ENCODE measurements around the gene HK1. TPM values are rescaled to one million over a fixed set of nuclear protein-coding genes. Genes with fewer than 3 reads are reported as not detected.
A peak's percentile ranks its signal among the peaks of the same experiment; 100 is the strongest.

HK1 gene
- total and polyA plus RNA-seq, 2 donors (not counting 1 experiment from before 2014, with no cell fraction given), result 24.7 to 40.8 TPM

DNA sequence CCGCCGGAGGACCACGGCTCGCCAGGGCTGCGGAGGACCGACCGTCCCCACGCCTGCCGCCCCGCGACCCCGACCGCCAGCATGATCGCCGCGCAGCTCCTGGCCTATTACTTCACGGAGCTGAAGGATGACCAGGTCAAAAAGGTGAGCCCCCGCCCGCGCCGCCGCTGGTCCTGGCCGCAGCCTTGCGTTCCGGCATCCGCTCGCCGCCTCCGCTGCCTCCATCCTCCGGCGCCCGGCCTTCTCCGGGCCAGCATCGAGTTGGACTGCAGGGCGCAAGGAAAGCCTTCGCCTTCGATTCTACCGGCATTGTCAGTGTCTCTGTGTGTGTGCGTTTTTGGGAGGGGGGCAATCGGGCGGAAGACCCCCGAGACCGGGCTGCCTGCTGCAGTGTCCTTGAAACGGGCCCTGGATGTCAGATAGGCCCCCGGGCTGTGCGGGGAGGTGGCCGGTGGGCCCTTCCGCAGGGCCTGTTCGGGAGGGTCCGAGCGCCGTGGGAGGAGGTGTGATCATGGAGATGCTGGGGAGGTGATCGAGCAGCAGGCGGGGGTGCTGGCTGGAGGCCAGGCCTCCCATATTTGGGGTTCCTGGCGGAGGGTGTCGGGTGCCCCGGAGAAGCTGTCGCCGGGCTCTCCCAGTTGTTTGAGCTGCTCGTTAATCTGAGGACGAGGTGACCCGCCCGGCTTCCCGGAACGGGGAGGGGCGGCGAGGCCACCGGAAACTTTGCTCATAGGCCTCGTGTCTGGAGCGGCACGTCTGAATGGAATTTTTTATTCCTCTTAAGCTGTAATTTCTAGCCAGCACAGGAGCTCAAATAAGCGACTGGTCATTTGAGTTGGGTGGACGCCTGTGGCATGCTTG is 40.8 kb downstream of the HK1 start:
- H3K9me3 Mint-ChIP-seq (ENCODE audit: insufficient read depth), result no peaks in the 10 kb centered on the region
- intact Hi-C loops (cut with micrococcal nuclease), result loop anchor here (1.0 to 5.0 kb wide), 8 partner anchors 9 to 362 kb away; partner anchors contain the start of genes DDX21 and VPS26A
- Histone ChIP-seq H3K9ac (ENCODE audit: low read length) (peak overlapping the region; percentile 77), H2AFZ (ENCODE audit: insufficient read depth, low read depth, low read length, poor library complexity, severe bottlenecking) (peak overlapping the region; percentile 85), H3K36me3 (replicated peaks in 1 of 2; ENCODE audit: control extremely low read depth in 1 of 2, control insufficient read depth in 1 of 2, extremely low read depth in 1 of 2, insufficient read depth in 2 of 2, low read length in 1 of 2) (peaks cover 0 to 4% of the 10 kb centered on the region in 2 experiments), H3K4me3 (ENCODE audit: control extremely low read depth in 1 of 5, extremely low read depth in 1 of 5, insufficient read depth in 1 of 5, low read depth in 2 of 5, low read length in 4 of 5) (peak overlapping the region; percentile 39 to 98 (median 94)), H3K4me2 (replicated peaks; ENCODE audit: low read depth, low read length, poor library complexity, severe bottlenecking) (peak overlapping the region; percentile 76), H3K4me1 (ENCODE audit: control insufficient read depth in 2 of 2, insufficient read depth in 2 of 2, low read length in 2 of 2) (peaks cover 22 to 31% of the 10 kb centered on the region in 2 donors), H3K27me3 (replicated peaks in 1 of 4; ENCODE audit: control extremely low read depth in 1 of 4, control insufficient read depth in 3 of 4, insufficient read depth in 4 of 4, low read length in 3 of 4) (no peaks in the 10 kb centered on the region), H3K9me3 (ENCODE audit: control extremely low read depth in 1 of 3, control insufficient read depth in 2 of 3, insufficient read depth in 1 of 3, low read length in 2 of 3) (no peaks in the 10 kb centered on the region), H3K27ac (ENCODE audit: low read length in 2 of 2) (peak overlapping the region; percentile 47 to 51), H3K79me2 (ENCODE audit: control insufficient read depth, insufficient read depth, low read length) (peaks cover 53% of the 10 kb centered on the region), H4K20me1 (ENCODE audit: control insufficient read depth, insufficient read depth, low read length, poor library complexity, severe bottlenecking) (peaks cover 35% of the 10 kb centered on the region)
- TF ChIP-seq EZH2 (IDR thresholded peaks at IDR 0.05; ENCODE audit: borderline replicate concordance, insufficient read depth, low read depth, low read length, poor library complexity, severe bottlenecking), result no peak
- TF ChIP-seq, protein P1, sequence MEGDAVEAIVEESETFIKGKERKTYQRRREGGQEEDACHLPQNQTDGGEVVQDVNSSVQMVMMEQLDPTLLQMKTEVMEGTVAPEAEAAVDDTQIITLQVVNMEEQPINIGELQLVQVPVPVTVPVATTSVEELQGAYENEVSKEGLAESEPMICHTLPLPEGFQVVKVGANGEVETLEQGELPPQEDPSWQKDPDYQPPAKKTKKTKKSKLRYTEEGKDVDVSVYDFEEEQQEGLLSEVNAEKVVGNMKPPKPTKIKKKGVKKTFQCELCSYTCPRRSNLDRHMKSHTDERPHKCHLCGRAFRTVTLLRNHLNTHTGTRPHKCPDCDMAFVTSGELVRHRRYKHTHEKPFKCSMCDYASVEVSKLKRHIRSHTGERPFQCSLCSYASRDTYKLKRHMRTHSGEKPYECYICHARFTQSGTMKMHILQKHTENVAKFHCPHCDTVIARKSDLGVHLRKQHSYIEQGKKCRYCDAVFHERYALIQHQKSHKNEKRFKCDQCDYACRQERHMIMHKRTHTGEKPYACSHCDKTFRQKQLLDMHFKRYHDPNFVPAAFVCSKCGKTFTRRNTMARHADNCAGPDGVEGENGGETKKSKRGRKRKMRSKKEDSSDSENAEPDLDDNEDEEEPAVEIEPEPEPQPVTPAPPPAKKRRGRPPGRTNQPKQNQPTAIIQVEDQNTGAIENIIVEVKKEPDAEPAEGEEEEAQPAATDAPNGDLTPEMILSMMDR (IDR thresholded peaks at IDR 0.05), result no peak
- H3K4me1 Mint-ChIP-seq, result peaks cover 41% of the 10 kb centered on the region
- ChIA-PET POLR2A (interaction anchor here (1.1 to 2.7 kb wide), 2 partner anchors 9 to 89 kb away, joined by 7 to 15 read pairs; no protein-coding TSS in a partner anchor), CTCF (interaction anchor here (1.3 to 2.3 kb wide), 4 partner anchors 9 to 89 kb away, joined by 3 to 13 read pairs (median 8); no protein-coding TSS in a partner anchor)
- peak overlapping the region; percentile 89 for H3K27ac Mint-ChIP-seq
- H3K4me3 Mint-ChIP-seq, result peak overlapping the region; percentile 96
- no peaks in the 10 kb centered on the region for H3K27me3 Mint-ChIP-seq
- whole genome bisulfite sequencing (ENCODE audit: insufficient coverage), result under 1% methylated on average over 73 of the region's 73 CpGs
- ATAC-seq (ENCODE audit: low read depth) (peak; percentile 8), DNase-seq (peak; percentile 54)
